Measurements from ENCODE around the gene AUTS2.
A peak's percentile ranks its signal among the peaks of the same experiment; 100 is the strongest.
"Not testable (repeated sequence)": the region's sequence is repeated elsewhere in the genome, so short reads cannot be mapped to it uniquely, and the experiment has no call there.

AUTS2 gene

GRCh38 chr7:70812511-70812910, 1214.2 kb downstream of the AUTS2 start:
- no peak for DNase-seq (ENCODE audit: low read depth)

GRCh38 chr7:70822490-70822889, 1224.2 kb downstream of the AUTS2 start:
- not testable (repeated sequence) for DNase-seq (ENCODE audit: low read depth)

GRCh38 chr7:70829221-70830059, 1231.2 kb downstream of the AUTS2 start:
- DNase-seq (ENCODE audit: low read depth): peak; percentile 18

GRCh38 chr7:70830060-70830395, 1231.8 kb downstream of the AUTS2 start:
- DNase-seq (ENCODE audit: low read depth): no peak

GRCh38 chr7:70830426-70830825, 1232.2 kb downstream of the AUTS2 start:
- no peak for DNase-seq (ENCODE audit: low read depth)

GRCh38 chr7:70833726-70834125, 1235.5 kb downstream of the AUTS2 start:
- DNase-seq (ENCODE audit: low read depth): no peak

GRCh38 chr7:70834424-70834823, 1236.1 kb downstream of the AUTS2 start:
- DNase-seq (ENCODE audit: low read depth): no peak

GRCh38 chr7:70835658-70836057, 1237.4 kb downstream of the AUTS2 start:
- no peak for DNase-seq (ENCODE audit: low read depth)

GRCh38 chr7:70836279-70836678, 1238.0 kb downstream of the AUTS2 start:
- DNase-seq (ENCODE audit: low read depth): no peak

GRCh38 chr7:70836946-70837345, 1238.7 kb downstream of the AUTS2 start:
- DNase-seq (ENCODE audit: low read depth): no peak

- no peak for DNase-seq (ENCODE audit: low read depth)
Observed at GRCh38 chr7:70837589-70837988, 1239.3 kb downstream of the AUTS2 start.

- DNase-seq (ENCODE audit: low read depth): no peak
Observed at GRCh38 chr7:70838292-70838907, 1240.1 kb downstream of the AUTS2 start.
